ENCODE results near the gene DIP2C. TPM values are rescaled to one million over a fixed set of nuclear protein-coding genes. Genes with fewer than 3 reads are reported as not detected.

The DIP2C gene
- total RNA-seq, 1 donor from 2014 or later = 10.1 TPM

- no peak for DNase-seq (ENCODE audit: low spot score)
- Histone ChIP-seq H3K4me2 (no peak overlapping the region), H3F3A (ENCODE audit: low read depth) (peaks cover 6% of the 10 kb centered on the region), H3K9me3 (ENCODE audit: low read depth) (no peaks in the 10 kb centered on the region), H3K9ac (no peak overlapping the region), H3K36me3 (no peaks in the 10 kb centered on the region), H4K20me1 (ENCODE audit: low read depth) (peaks cover 68% of the 10 kb centered on the region), H3K4me3 (no peak overlapping the region), H3K79me2 (ENCODE audit: low read depth) (peaks cover 68% of the 10 kb centered on the region), H3K27ac (no peak overlapping the region), H3K27me3 (no peaks in the 10 kb centered on the region), H2AFZ (replicated peaks) (no peak overlapping the region), H3K4me1 (peaks cover 13% of the 10 kb centered on the region)
- peaks cover 14% of the 10 kb centered on the region for H3K36me3 Mint-ChIP-seq
- no peak overlapping the region for H3K4me3 Mint-ChIP-seq
- no peaks in the 10 kb centered on the region for H3K27me3 Mint-ChIP-seq (ENCODE audit: insufficient read depth, low read depth)
- peaks cover 5% of the 10 kb centered on the region for H3K9me3 Mint-ChIP-seq
- TF ChIP-seq EZH2 (IDR thresholded peaks at IDR 0.05) = no peak
- no peak for TF ChIP-seq EZH2phosphoT487 (IDR thresholded peaks at IDR 0.05)
- no peak for TF ChIP-seq CTCF (IDR thresholded peaks at IDR 0.05)
- no peak overlapping the region for H3K27ac Mint-ChIP-seq
- peaks cover 31% of the 10 kb centered on the region for H3K4me1 Mint-ChIP-seq
These were observed 99.3 kb downstream of the DIP2C start for GRCh38 chr10:589961-590680.

- Mint-ChIP-seq H3K27me3 (ENCODE audit: insufficient read depth, low read depth) (no peaks in the 10 kb centered on the region), H3K27ac (peak overlapping the region; percentile 88), H3K4me1 (peaks cover 42% of the 10 kb centered on the region), H3K36me3 (peaks cover 13% of the 10 kb centered on the region), H3K4me3 (no peak overlapping the region), H3K9me3 (peaks cover 3% of the 10 kb centered on the region)
- Histone ChIP-seq H2AFZ (replicated peaks) (no peak overlapping the region), H3K4me3 (no peak overlapping the region), H3K4me1 (peaks cover 17% of the 10 kb centered on the region), H3K9me3 (ENCODE audit: low read depth) (no peaks in the 10 kb centered on the region), H3K9ac (no peak overlapping the region), H3K79me2 (ENCODE audit: low read depth) (peaks cover 78% of the 10 kb centered on the region), H3K4me2 (no peak overlapping the region), H3K27ac (no peak overlapping the region), H3F3A (ENCODE audit: low read depth) (peaks cover 6% of the 10 kb centered on the region), H3K27me3 (no peaks in the 10 kb centered on the region), H4K20me1 (ENCODE audit: low read depth) (peaks cover 79% of the 10 kb centered on the region), H3K36me3 (no peaks in the 10 kb centered on the region)
- DNase-seq (ENCODE audit: low spot score) = no peak
- TF ChIP-seq CTCF (IDR thresholded peaks at IDR 0.05) (peak; percentile 12), EZH2phosphoT487 (IDR thresholded peaks at IDR 0.05) (no peak)
These were observed 101.0 kb downstream of the DIP2C start for GRCh38 chr10:588246-589165.

DNA sequence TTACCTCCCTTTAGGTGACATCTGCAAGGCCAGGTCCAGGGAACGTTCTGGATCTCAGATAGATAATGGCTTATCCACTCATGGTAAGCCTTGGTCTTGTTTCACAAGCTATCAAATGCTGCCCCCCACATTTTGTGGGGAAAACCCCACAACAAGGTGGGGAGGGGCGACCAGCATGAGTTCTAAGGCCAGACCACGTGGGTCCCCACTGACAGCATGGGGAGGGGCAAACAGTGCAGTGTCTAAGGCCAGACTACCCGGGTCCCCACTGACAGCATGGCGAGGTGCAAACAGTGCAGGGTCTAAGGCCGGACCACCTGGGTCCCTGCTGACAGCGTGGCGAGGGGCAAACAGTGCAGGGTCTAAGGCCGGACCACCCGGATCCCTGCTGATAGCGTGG is 102.8 kb downstream of the DIP2C start:
- Mint-ChIP-seq H3K27ac (no peak overlapping the region), H3K9me3 (peaks cover 3% of the 10 kb centered on the region), H3K27me3 (ENCODE audit: insufficient read depth, low read depth) (no peaks in the 10 kb centered on the region), H3K4me1 (peaks cover 37% of the 10 kb centered on the region), H3K4me3 (no peak overlapping the region), H3K36me3 (peaks cover 10% of the 10 kb centered on the region)
- peaks cover 81% of the 10 kb centered on the region for H4K20me1 ChIP-seq (ENCODE audit: low read depth)
- TF ChIP-seq CTCF (IDR thresholded peaks at IDR 0.05) (no peak), EZH2phosphoT487 (IDR thresholded peaks at IDR 0.05) (no peak), EZH2 (IDR thresholded peaks at IDR 0.05) (no peak)
- no peaks in the 10 kb centered on the region for H3K27me3 ChIP-seq
- peaks cover 83% of the 10 kb centered on the region for H3K79me2 ChIP-seq (ENCODE audit: low read depth)
- H3K4me1 ChIP-seq = peaks cover 11% of the 10 kb centered on the region
- no peak overlapping the region for H3K4me3 ChIP-seq
- no peak overlapping the region for H3K4me2 ChIP-seq
- H3K9ac ChIP-seq = no peak overlapping the region
- H3K9me3 ChIP-seq (ENCODE audit: low read depth) = no peaks in the 10 kb centered on the region
- no peak overlapping the region for H2AFZ ChIP-seq (replicated peaks)
- peaks cover 6% of the 10 kb centered on the region for H3F3A ChIP-seq (ENCODE audit: low read depth)
- no peak overlapping the region for H3K27ac ChIP-seq
- no peak for DNase-seq (ENCODE audit: low spot score)
- no peaks in the 10 kb centered on the region for H3K36me3 ChIP-seq

All from neural progenitor cell (in vitro differentiated cells).